Measurements from ENCODE around the gene PRR36. TPM values are rescaled to one million over a fixed set of nuclear protein-coding genes. Genes with fewer than 3 reads are reported as not detected.
"Not testable (repeated sequence)": the region's sequence is repeated elsewhere in the genome, so short reads cannot be mapped to it uniquely, and the experiment has no call there.

Gene PRR36
- total RNA-seq (2014; rRNA removed) = not detected in 2 replicates
- 0.02 TPM for polyA plus RNA-seq (2012)

DNA sequence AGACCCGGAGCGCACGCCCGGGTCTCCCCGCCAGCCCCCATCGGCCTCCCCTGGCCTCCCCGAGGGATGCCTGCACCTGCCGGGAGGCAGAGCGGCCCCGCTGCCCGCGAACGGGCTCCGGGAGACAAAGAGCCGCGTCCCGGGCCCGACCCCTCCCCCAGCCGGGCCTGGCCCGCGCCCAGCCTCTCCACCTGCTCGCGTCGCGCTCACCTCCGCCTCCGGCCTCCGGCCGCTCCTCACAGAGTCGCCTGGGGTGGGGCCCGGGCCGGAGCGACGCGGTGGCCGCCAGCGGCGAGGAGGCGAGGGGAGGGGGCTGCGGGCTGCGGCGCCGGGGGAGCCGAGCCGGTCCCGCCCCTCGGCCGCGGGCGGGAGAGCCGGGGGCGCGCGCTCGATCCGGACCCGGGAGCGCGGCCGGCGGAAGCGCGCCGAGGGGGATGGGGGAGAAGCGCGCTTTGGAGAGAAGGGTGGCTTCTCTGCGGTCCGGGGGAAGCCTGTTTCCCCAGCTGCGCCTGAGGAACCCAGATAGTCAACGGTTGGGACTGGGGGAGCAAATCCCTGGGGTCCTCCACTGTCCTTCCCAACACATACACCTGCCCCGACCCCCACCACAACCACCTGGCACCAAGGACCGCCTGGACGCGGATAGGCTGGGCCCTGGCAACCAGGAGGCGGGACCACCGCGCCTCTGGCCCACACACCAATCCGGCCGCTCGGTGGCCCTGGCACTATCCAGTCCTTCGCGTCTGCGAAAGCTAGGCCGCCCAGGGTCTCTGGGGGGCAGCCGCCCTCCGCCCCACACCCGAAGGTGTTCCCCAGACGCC, at the start of gene PRR36:
PRR36 (minus strand) TSS at position 315 of the 821 bp plus-strand sequence. CDS start 701 bp downstream, outside the sequence.
- no peak for DNase-seq (ENCODE audit: low read depth)

DNA sequence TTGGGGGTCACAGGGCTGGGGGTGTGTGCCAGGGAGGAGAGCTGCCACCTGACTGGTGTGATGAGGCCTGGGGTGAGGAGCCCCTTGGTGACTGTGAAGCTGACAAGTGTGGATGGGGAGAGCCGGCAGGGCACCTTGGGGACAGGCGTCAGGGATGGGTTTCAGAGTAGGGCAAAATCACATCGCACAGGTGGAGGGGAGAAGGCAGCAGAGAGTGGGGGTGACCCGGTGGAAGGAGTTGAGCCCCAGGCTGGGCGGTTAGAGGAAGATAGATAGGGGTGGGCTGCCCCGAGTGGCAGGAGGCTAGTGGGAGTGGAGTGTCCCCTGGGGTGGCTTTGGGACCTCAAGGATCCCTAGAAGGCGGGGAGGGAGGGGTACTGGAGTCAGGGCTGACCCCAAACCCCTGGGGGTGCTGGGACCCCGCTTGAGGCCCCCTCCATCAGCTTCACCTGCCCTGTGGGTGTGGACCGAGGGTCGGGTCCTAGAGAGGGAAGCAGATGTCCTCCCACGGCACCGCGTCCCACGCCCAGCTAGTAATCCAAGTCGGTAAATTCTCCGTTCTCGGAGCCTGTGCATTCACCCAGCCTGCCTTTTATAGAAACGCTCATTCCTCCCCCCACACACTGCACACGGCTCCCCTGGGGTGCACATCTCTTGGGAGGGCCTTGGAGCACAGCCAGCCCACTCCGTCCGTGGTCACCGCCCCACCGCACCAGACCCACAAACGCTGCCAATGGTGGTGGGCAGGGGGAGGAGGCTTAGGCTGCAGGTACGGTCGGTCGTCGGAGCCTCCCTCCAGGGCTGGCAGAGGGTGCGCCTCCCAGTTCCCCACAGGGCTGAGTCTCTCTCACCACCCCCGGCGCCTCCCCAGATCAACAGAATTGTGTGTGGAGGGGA, 49.4 kb upstream of the PRR36 start:
- no peak for DNase-seq (ENCODE audit: low read depth)

GRCh38 chr19:7922836-7923195, 48.6 kb upstream of the PRR36 start:
- DNase-seq (ENCODE audit: low read depth) = no peak

DNA sequence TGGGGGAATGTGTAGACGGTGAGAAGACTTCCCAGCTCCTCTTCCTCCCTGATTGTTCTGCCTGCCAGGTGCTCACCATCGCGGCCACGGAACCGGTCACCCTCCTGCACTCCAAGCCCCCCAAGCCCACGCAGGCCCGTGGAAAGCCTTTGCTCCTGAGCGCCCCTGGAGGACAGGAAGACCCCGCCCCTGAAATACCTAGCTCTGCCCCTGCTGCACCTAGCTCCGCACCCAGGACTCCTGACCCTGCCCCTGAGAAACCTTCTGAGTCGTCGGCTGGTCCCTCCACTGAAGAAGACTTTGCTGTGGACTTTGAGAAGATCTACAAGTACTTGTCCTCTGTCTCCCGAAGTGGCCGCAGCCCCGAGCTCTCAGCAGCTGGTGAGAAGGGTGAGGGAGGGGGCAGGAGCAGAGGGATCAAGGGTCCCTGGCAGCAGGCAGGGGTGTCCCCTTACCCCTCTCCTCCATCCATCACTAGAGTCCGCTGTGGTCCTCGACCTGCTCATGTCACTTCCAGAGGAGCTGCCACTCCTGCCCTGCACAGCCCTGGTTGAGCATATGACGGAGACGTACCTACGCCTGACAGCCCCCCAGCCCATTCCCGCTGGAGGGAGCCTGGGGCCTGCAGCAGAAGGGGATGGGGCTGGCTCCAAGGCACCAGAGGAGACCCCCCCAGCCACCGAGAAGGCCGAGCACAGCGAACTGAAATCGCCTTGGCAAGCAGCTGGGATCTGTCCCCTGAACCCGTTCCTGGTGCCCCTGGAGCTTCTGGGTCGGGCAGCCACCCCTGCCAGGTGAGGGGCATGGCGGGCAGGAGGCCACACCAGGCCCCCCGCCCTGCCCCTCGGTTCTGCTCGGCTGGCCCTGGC, 48.0 kb upstream of the PRR36 start:
- no peak for DNase-seq (ENCODE audit: low read depth)

- no peak for DNase-seq (ENCODE audit: low read depth)
Observed at GRCh38 chr19:7921302-7921966, 47.2 kb upstream of the PRR36 start.

DNA sequence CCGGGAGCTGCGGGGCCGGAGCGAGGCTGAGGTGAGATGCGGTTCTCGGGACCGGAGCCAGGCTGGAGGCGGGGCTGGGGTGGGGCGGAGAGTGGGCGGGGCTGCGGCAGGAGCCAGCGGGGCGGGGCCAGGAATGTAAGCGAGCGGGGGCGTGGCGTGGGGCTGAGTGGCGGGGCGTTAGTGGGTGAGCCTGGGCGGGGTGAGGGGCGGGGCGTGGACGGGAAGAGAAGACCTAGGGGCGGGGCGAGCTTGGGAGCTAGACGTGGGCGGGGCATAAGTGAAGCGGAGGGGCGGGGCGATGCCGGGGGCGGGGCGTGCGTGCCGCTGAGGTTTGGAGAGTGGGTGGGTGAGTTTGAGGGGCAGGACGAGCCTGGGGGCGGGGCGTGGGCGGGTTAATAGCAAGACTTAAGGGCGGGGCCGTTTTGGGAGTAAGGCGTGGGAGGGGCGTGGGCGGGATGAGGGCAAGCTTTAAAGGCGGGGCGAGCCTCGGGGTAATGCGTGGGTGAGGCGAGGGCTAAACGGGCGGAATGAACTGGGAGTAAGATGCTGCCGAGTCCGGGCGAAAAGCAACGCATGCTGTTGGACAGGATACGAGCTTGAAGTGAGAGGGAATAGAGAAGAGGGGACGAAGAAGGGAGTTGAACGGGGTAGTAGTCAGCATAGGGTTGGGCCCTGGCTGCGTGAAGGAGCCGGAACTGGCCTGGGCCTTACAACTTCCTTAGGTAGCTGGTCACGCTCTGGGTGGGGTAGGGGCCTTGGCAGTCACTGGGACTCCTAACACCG, 46.5 kb upstream of the PRR36 start:
- peak; percentile 92 for DNase-seq (ENCODE audit: low read depth)

DNA sequence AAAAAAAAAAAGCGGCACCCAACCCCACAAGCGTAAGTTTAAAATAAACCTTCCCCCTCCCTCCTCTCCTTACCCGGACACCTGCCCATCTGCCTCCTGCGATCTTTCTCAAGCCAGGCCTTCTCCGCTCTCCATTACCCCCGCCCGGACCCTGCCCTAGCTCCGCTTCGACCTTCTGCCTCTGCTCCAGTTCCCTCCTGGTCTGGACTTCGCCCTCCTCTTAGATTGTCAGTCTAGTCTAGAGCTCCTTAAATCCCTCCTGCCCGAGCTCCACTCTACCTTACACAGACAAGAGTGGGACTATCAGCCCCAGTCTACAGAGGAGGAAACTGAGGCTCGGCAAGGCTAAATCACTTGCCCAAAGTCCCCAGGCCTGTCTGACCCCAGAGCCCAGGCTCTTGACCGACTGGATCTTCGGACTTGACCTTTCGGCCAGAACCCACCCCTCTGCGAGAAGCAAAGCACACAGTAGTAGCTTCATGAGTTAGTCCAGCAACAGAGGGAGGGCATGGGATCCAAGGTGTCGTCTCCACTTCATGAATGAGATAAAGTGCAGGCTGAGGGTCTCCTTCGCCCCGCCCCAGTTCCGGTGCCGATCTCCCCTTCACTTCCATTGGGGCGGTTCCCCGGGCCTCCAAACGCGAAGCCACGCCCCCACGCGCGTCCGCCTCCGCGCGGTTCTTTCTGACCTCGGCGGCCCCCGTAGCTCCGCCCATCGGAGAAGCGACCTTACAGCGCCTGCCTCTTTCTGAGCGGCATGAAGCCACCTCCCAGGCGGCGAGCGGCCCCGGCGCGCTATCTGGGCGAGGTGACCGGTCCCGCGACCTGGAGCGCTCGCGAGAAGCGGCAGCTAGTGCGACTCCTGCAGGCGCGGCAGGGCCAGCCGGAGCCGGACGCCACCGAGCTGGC, 45.7 kb upstream of the PRR36 start, which contains the start of gene SNAPC2:
SNAPC2 (plus strand) TSS at position 729 of the 909 bp plus-strand sequence; CDS start at position 758, 29 bp downstream.
- peak; percentile 92 for DNase-seq (ENCODE audit: low read depth)

GRCh38 chr19:7918615-7919421, 44.6 kb upstream of the PRR36 start:
- DNase-seq (ENCODE audit: low read depth) = no peak

- DNase-seq (ENCODE audit: low read depth) = not testable (repeated sequence)
Observed at GRCh38 chr19:7918062-7918614, 43.9 kb upstream of the PRR36 start.

GRCh38 chr19:7917267-7918061, 43.3 kb upstream of the PRR36 start:
- DNase-seq (ENCODE audit: low read depth) = peak; percentile 29

DNA sequence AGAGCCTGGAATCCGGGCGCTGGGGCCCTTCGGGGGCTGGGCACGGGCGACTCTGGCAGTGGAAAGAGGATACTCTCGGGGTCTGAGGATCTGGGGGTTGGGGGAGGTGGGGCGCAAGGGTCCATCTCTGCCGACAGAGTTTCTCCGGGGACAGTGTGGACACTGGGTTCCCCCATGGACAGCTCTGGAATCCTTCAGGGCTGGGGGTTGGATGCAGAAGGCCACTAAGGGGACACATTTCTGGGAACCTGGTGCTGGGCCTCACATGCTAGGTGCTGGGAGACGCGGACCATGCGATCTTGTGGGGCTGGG, 42.7 kb upstream of the PRR36 start:
- no peak for DNase-seq (ENCODE audit: low read depth)

- DNase-seq (ENCODE audit: low read depth) = peak; percentile 22
Observed at GRCh38 chr19:7916103-7916954, 42.1 kb upstream of the PRR36 start.

GRCh38 chr19:7915250-7916102, 41.3 kb upstream of the PRR36 start:
- no peak for DNase-seq (ENCODE audit: low read depth)

DNA sequence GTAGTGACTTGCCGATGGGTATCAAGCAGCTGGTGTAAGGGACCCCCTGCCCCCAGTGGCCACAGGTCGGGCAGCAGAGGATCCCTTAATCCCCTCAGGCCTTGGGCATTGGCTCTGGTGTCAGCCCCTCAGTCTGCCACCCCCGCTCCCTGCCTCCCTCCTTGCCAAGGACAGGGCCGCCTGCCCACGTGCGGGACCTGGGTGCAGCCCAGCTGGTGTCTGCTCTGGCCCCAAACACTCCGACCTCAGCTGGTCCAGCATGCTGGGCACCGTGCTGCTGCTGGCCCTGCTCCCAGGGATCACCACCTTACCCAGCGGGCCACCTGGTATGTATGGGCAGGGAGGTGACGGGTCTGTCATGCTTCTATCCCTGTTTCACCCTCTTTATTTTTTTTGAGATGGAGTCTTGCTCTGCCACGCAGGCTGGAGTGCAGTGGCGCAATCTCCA, 40.4 kb upstream of the PRR36 start, which contains the start of gene TGFBR3L:
TGFBR3L (plus strand) TSS at position 233 of the 448 bp plus-strand sequence.
- DNase-seq (ENCODE audit: low read depth) = no peak

DNA sequence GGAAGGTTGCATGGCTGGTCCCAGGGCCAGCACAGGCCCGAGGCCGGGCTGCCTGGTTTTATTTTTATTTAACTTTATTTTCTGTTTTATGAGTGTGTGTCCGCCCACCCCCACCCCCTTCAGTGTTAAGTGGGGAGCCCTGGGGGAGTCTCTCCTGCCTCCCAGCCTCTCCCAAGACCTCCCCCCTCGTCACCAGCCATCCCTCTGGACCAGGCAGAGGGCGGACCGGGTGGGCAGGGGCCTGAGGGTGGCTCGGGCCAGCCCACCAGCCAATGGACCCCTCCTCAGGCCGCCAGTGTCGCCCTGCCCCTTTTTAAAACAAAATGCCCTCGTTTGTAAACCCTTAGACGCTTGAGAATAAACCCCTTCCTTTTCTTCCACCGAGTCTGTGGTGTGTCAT, 39.9 kb upstream of the PRR36 start:
- no peak for DNase-seq (ENCODE audit: low read depth)

Data from LHCN-M2 (cell line).